Ureter (tissue), 1 donor: ENCODE measurements around the gene FAM240A. TPM values are rescaled to one million over a fixed set of nuclear protein-coding genes. Genes with fewer than 3 reads are reported as not detected.
"Not testable (repeated sequence)": the region's sequence is repeated elsewhere in the genome, so short reads cannot be mapped to it uniquely, and the experiment has no call there.

Experiments
- DNase-seq: peaks from one replicate; pipeline ENCODE4 v3.0.0-alpha.2; 2020; ENCODE audit warnings: low spot score
- total RNA-seq: library from RNA; stranded (reverse); gene quantifications from one replicate; pipeline ENCODE4 v1.2.4, GENCODE V29; 2023
- donor health status: DM: yes; HTN: yes; CAD: no.

The FAM240A gene
- total RNA-seq, 1 donor from 2014 or later, result not detected

GRCh38 chr3:46586738-46587246 is 25.5 kb upstream of the FAM240A start:
- no peak for DNase-seq

- not testable (repeated sequence) for DNase-seq
These were observed 25.1 kb upstream of the FAM240A start for GRCh38 chr3:46587268-46587667.

DNA sequence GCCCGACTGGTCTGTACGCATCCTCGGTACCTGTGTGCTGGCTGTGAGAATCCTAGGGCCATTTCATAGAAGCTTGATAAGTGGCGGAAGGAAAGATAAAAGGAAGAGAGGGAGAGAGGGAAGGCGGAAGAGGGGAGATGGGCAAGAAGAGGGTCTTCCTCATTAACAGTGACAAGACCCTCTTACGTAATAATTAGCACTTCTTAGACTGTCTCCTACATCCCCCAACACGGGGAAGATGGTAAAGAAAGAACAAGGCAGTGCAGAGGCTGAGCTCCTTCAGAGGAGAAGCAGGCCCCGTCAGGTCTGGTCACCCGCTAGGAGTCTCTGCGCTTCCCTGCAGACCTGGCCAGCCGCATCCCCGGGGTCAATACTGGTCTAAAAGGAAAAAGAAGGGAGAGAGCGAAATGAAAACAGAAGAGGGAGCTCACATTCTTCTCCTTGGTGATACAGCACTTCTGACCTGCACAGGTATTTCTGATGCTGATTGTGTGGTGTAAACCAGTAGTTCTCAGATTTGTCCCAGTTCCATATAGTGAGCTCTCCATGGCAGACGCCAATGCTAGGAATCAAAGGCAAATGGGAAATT is 19.0 kb upstream of the FAM240A start:
- DNase-seq, result no peak

- DNase-seq, result no peak
These were observed 18.3 kb upstream of the FAM240A start for GRCh38 chr3:46593979-46594378.

DNA sequence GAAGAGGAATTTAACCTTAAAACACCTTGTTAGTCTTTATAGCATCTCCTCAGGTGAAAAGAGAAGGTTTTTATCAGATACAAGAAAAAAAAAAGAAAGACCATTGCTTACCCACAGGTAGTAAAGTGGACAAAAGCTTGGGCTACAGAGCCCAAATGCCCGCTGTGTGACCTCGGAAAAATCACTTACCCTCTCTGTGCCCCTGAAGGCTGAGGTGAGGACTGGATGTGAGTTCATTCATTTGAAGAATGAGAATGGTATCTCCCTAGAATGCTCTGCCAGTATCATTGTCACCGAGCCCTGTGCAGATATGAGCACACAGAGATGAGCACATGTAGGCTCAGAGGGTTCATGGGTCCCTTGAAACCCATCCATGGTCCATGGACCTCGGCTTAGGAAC is 17.6 kb upstream of the FAM240A start:
- DNase-seq, result no peak

DNA sequence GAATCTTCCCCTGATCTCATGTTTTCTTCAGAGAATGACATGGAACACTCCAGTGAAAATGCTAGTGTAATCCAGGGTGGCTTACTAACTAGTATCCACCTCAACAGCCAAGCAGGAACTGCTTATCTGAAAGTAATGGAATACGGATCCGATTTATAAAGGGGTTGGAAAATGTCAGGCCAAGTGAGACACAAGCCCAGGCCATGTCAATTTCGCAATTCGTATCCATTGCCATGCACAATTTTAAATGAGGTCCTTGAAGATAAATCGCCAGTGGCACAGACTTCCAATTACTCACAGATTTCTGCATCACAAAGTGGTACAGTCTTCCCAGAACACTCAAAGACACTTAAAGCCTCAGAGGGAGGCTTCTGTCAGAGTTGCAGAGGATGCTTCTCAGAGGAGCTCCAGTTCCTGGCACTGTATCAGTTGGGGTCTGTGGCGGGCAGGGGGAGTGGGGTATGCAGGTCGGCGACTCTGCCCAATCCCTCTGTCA is 16.5 kb upstream of the FAM240A start:
- DNase-seq, result no peak

DNA sequence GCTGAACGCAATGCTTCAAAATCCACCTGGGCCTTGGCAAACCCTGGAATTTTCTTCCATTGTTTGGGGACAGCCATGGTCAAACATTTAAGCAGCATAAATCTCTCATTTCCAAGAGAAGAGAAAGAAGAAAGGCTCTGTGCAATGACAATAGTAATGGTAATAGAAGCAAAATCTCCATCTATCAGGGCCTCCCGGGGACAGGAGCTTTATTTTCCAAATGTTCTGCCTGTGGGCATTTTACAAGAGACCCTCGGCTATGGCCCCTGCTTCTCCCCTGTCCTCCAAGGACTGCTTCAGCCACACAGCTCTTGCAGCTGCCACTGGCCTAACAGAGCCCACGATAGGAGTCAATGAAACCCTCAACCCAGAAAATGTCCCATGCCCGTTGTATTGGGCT is 12.7 kb upstream of the FAM240A start:
- DNase-seq, result no peak

GRCh38 chr3:46603446-46604046 is 8.8 kb upstream of the FAM240A start:
- no peak for DNase-seq

DNA sequence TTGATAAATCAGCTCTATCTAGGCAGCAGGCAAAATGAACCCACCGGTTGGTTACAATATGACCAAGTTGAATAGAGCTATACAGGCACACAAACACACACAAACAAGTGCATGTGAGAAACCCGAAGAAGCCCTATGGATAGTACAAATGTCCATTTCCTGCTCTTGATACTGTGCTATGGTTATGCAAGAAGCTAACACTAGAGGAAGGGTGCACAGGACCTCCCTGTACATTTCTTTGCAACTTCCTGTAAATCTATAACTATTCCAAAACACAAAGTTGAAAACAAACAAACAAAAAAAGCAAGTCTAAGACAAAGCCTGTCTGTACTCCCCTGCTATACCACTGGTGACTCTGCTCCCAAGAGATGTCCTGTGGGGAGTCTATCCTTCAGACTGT is 8.2 kb upstream of the FAM240A start:
- DNase-seq, result no peak

DNA sequence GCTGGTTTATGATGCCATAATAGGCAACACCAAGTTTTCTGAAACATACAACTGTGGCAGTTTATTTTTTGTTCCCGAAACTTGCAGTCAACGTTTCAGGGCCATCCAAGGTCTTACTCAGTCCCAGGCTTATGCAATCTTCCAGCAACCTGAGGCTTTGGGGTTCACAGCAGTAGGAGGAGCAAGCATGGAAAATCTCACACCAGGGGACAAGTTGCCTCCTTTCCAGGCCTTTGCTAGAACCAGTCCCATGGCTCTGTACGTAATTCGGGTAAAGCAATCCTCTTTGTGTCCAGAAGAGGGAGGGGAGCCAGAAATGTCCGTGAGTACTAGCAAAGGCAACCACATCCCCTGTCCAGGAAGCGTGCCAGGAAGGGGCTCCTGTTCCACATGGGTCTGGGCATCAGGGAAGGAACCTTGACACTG is 4.7 kb upstream of the FAM240A start:
- DNase-seq, result no peak

DNA sequence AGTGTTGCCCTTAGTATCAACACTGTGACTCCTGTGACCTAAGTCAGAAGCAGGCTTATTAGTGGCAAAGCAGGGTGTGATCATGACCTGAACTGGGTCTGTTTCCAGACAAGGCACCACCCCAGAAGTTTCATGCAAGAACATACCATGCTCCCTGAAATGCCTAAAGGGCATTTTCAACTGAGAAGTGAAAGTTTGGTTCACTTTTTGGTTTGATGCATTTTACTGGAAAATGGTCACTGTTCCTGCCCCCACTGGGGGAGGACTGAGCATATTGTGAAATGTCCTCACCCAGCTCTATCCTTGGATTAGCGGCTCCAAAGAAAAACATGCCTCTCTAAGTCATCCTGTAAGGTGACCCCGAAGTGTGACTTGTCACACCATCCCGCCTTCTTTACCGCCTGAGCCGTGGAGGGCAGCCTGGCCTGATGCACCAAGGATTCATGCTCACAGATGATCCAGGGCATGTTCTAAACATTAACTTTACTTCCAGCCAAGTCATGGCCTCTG is 3.1 kb upstream of the FAM240A start:
- DNase-seq, result no peak

DNA sequence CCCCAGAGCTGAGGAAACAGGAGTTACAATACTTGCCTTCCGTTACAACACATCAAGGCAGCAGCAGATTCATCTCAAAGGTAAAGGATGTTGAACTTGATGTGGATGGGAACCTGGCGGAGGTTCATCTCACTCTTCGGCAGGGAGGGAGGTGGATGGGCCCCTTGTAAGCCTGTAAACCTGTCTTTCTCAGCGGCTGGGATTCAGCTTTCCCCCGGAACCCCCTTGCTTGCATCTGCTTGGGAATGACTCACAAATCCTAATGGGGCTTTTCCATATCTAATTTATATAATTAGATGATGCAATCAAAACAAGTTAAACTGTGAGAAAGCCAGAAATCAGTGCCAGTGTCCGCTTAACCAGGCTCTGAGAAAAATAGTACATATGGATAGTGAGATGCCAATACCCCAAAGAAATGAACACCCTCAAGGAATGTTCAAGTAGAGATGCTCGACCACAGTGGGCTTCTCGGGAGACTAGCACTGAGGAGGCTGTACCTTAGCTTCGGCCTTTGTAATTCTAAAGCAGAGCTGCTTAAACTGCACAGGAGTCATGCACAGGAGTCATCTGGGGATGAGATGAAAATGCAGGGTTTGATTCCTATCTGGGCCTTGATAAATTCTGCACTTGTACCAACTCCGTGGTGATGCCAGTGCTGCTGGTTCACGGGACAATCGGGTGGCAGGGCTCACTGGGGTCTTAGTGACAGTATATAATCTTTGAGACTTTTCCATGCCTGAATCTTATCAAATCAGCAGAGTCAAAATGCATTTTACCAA is 2.2 kb upstream of the FAM240A start:
- no peak for DNase-seq

- DNase-seq, result no peak
These were observed 1.1 kb downstream of the FAM240A start for GRCh38 chr3:46613313-46614005.

DNA sequence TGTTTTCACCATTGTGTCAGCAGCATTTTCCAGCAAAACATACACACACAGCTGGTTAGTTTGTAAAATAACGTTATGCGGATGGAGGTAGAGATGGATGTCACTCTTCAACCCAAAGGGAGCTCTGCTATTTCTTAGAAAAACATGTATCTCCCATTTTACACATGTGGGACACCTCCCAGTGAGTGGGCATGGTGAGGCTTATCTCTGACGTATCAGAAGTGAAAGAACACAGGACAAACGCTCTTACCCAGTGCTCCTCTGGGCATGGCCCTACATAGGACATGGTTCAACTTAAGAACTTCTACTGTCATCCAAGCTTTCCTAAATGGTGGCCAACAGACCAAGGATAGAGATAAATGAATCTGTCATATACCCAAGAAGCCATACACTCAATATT is 2.1 kb downstream of the FAM240A start:
- DNase-seq, result no peak

GRCh38 chr3:46615050-46615775 is 2.9 kb downstream of the FAM240A start:
- no peak for DNase-seq

DNA sequence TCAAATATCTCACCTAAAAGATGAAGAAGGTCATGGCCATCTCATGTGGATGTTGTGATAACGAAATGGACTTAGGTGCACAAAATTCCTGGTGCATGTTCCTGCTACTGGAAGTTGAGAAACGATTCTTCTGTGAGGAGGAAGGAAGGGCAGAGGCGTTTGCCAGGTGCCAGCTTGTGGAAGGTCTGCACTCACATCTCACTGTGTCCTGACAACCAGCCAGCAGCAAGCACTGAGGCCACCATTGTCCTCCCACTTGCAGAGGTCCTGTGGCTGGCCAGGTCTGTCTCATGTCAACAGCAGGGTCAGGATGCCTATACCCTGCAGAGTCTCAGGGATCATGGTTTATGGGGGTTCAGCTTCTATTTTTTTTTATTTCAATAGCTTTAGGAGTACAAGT is 3.7 kb downstream of the FAM240A start:
- no peak for DNase-seq

GRCh38 chr3:46617941-46618340 is 5.6 kb downstream of the FAM240A start:
- DNase-seq, result no peak

- no peak for DNase-seq
These were observed 7.8 kb downstream of the FAM240A start for GRCh38 chr3:46619845-46620778.

DNA sequence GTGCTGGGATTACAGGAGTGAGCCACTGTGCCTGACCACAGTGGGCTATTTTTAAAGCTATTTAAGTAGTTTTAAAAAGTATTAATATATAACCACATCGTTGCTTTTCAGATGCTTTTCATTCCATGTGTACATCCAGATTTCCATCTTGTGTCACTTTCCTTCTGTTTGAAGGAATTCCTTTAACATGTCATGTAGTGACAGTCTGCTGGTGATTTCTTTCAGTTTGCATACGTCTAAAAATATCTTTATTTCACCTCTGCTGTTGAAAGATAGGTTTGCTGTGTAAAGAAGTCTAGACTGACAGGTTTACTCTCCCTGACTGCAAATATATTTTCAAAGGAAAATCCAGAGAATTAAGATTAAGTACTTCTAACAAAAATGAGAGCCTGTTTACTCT is 12.2 kb downstream of the FAM240A start:
- no peak for DNase-seq

- DNase-seq, result no peak
These were observed 12.7 kb downstream of the FAM240A start for GRCh38 chr3:46624975-46625490.
